GM18508 (cell line): ENCODE measurements around the gene TUBA3D.
A peak's percentile ranks its signal among the peaks of the same experiment; 100 is the strongest.
"Not testable (repeated sequence)": the region's sequence is repeated elsewhere in the genome, so short reads cannot be mapped to it uniquely, and the experiment has no call there.

Experiments used
- ATAC-seq: cut with Tn5 transposase; IDR thresholded peaks from one replicate; pipeline ENCODE4 v1.9.1; 2021; ENCODE audit warnings: moderate number of reproducible peaks; ENCODE audit not compliant: insufficient read depth, unreplicated experiment

TUBA3D gene

GRCh38 chr2:131511969-131512870 lies 36.3 kb downstream of the TUBA3D start:
- not testable (repeated sequence) for ATAC-seq

- ATAC-seq: peak; percentile 69
Measured at GRCh38 chr2:131514408-131515166, 38.7 kb downstream of the TUBA3D start.

DNA sequence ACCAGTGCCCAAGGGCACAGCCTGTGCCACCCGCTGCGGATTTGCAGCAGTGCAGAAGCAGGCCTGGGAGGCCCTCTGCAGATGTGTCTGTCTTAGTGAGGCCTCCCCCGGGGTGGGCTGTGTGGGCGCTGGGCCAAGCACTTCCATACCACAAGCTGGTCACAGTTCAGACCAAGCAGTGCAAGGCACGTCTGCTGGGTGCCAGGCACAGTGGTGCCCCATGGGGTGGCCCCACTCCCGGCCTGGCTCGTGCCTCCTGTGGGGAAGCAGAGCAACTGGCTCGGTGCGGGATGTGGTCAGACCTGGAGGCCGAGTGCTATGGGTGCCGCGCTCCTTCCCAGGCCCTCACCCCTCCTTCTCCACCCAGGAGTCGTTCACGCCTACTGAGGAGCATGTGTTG lies 39.3 kb downstream of the TUBA3D start:
- ATAC-seq: not testable (repeated sequence)

- no peak for ATAC-seq
Measured at GRCh38 chr2:131516011-131516410, 40.1 kb downstream of the TUBA3D start.

GRCh38 chr2:131516621-131517020 lies 40.7 kb downstream of the TUBA3D start:
- not testable (repeated sequence) for ATAC-seq

- ATAC-seq: no peak
Measured at GRCh38 chr2:131517106-131517831, 41.4 kb downstream of the TUBA3D start.

DNA sequence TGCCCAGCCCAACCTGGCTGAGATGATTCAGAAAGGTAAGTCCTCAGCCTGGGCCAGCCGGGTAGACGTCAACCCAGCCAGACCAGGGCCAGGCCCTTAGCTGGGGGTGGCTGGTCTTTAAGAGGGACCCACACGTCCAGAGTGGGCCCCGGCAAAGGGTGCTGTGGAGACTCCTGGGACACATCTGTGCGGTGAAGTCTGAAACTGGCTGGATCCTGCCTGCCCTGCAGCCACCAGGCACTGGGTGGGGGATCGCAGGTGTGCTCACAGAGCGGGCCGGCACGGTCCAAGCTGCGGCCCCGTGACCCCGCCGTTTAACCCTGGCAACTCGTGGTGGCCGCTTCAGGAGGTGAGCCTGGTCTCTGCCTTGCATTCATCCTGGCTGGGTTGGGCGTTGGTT lies 41.9 kb downstream of the TUBA3D start:
- not testable (repeated sequence) for ATAC-seq

- not testable (repeated sequence) for ATAC-seq
Measured at GRCh38 chr2:131518531-131518930, 42.6 kb downstream of the TUBA3D start.

DNA sequence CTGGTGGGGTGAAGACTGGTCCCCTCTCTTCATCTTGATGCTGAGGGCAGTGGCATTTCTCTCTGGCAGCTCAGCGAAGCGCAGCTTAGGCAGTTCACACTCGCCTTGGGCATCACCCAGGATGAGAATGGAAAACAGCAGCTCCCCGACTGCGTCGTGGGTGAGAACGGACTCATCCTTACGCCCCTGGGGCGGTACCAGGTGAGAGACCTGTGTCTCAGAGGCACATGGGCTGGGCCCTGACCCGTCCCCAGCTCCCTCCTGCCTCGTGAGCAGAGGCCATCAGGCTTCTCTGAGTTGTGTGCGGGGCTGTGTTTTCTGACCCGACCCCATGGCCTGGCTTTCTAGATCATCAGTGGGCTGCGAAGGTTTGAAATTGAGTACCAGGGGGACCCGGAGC lies 43.5 kb downstream of the TUBA3D start:
- ATAC-seq: no peak

DNA sequence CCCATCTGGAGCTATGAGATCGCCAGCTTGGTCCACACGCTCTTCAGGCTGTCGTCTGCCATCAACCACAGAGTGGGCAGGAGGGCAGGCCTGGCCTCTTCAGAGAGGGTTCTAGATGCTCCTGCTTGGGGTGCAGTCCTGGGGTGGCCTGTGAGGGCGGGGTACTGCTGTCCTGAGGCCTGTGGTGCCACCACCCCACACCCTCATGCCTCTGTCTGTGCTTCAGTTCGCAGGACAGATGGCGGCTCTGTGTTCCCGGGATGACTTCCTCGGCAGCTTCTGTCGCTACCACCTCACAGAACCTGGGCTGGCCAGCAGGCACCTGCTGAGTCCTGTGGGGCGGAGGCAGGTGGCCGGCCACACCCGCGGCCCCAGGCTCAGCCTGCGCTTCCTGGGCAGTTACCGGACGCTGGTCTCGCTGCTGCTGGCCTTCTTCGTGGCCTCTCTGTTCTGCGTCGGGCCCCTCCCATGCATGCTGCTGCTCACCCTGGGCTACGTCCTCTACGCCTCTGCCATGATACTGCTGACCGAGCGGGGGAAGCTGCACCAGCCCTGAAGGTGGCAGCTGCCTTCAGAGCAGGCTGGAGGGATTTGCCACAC lies 44.1 kb downstream of the TUBA3D start:
- not testable (repeated sequence) for ATAC-seq

GRCh38 chr2:131520526-131520925 lies 44.6 kb downstream of the TUBA3D start:
- no peak for ATAC-seq

DNA sequence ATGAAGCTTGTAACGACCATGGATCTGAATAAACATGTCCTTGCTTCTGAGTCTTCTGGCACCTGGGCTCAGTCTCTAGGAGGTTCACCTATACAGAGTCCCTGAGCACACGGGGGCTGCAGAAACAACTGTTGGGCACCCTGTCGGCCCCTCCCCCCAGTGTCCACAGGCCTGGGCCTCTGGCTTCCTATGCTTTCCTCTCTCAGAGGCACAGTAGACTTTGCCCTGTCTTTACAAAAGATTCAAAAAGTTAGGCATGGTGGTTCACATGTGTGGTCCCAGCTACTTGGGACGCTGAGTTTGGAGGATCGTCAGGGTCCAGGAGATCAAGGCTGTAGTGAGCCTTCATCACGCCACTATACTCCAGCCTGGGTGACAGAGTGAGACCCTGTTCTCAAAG lies 45.6 kb downstream of the TUBA3D start:
- not testable (repeated sequence) for ATAC-seq

DNA sequence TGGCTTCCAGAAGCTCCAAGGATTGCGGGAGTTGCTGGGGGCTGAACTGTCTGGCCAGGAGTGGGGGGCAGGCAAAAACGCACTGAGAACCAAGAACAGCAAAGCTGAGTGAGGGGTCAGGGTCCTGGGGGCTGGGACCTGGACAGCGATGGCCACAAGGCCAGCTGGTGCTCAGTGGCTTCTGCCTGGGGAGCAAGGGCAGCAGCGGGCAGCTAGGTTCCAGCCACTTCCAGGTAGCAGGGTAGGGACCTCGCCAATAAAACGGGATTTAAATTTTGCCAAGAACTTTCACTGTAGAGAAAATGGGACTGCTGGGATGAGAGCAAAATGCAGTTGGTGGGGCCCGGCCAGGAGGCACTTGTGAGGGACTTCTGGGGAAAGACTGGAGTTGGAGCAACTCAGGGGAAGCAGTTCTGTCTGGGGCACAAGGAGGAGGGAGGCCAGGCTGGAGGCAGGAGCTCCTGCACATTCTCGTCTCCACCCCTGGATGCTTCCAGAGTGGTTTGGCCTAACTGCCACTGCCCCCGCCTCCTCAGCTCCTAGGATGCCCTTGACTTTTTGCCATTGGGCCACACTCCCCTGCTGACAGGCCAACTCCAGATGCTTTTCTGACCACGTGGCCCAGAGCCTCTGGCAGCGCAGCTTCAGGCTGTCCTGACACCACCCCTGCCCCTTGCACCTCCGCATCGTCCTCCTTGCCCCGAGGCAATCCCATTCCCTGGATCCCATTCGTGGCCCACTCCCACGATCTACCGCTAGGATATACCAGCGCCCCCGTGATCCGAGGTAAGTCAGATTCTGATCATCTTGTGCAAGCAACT lies 46.3 kb downstream of the TUBA3D start:
- ATAC-seq: no peak

DNA sequence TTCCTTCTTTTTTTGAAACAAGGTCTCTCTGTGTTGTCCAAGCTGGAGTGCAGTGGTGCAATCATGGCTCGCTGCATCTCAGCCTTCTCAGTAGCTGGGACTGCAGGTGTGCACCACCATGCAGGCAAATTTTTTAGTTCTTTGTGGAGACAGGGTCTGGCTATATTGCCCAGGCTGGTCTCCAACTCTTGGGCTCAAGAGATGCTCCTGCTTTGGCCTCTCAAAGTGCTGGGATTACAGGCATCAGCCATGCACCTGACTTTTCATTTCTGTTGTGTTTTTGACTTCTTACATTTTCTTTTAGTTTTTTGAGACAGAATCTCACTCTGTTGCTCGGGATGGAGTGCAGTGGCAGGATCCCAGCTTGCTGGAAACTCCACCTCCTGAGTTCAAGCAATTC lies 49.3 kb downstream of the TUBA3D start:
- not testable (repeated sequence) for ATAC-seq

DNA sequence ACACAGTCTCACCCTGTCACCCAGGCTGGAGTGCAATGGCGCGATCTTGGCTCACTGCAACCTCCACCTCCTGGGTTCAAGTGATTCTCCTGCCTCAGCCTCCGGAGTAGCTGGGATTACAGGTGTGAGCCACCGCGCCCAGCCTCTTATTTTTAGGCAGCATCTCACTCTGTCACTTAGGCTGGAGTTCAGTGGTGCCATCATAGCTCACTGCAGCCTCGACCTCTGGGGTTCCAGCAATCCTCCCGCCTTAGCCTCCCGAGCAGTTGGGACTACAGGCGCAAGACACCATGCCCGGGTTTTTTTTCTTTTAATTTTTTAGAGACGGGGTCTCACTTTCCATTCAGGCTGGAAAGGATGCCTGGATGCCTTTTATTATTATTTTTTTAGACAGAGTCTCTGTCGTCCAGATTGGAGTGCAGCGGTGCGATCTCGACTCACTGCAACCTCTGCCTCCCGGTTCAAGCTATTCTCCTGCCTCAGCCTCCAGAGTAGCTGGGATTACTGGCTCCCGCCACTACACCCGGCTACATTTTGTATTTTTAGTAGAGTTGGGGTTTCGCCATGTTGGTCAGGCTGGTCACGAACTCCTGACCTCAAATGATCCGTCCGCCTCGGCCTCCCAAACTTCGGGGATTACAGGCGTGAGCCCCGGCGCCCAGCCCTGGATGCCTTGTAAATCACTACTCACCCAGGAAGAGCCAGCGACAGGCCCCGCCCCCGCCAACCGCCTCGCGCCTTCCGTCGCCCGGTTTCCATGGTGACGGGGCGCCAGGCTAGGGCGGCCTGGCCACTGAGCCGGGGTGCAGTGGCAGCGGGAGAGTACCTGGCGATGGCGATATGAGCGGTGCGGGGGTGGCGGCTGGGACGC lies 51.4 kb downstream of the TUBA3D start, which contains the start of gene CCDC74A:
Gene CCDC74A, plus strand, starts transcription at position 758 of the 871 bp plus-strand sequence. Its CDS starts 83 bp downstream, at position 841.
- ATAC-seq: peak; percentile 66

DNA sequence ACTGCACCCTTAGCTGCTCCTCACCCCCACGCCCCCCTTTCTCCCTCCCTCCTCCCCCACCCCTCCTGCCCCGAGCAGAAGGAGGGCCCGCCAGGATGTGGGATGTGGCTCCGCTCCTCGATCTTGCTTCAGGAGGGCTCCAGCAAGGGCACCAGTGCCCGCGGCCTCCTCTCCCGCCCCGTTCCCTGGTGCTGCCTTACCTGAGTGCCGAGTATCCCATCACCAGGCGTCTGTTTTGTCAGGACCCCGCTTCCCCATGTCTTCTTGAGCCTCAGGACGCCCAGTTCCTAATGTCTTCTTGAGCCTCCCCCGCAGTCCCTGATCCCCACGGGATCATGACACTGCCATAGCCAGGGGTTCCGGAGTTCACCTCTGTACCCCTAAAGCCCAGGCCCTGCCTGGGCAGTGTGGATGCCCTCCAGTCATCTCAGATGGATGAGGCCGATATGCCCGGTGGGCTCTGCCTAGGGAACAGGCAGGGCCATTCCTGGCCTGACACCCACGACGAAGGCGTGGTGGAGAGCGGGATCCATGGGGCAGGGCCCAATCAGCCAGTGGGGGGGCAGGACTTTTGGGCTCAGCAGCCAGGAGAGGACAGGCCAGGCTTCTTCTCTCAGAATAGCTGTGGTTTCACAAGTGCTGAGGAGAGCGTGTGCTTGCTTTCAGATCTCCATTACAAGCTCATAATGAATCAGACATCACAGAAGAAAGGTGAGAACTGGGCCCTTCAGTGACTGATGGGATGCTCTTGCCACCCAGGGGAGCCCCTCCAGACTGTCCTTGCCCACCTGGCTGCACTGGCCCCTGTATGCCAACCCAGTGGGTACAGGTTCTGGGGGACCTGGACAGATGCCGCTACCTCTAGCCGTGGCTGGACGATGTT lies 53.3 kb downstream of the TUBA3D start:
- ATAC-seq: peak; percentile 64

DNA sequence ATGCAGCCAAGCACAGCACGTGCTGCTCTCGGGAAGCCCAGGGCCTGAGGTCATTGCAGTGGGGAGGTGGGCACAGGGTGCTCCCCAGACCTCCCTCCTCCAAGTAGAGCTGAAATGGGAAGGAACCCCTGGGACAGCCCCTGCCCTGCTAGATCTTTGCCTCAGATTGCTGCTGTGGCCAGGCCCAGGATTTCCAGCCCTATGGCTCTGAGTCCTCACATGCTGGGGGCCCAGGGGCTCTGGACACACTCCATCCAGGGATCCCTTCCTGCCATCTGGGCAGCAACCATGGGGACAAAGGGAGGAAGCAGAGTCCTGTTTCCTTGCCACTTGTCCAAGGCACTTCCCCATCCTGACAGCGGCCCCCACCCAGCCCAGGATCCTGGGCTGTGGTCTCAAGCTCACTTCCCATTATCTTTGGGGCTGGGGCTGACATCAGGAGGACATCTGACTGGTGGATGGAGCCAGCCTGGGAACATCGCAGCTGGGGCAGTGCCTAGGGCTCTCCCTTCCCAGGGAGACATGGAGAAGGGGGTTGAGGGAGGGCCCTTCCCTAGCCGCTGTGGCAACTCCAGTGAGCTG lies 54.0 kb downstream of the TUBA3D start:
- not testable (repeated sequence) for ATAC-seq
